Measurements from ENCODE around the gene CTF1.

- no peak for TF ChIP-seq POLR2AphosphoS5 (IDR thresholded peaks at IDR 0.05; ENCODE audit: insufficient read depth in 1 of 2, low read depth in 1 of 2)
- no peak for TF ChIP-seq CTCF (IDR thresholded peaks at IDR 0.05)
- no peak for TF ChIP-seq POLR2A (IDR thresholded peaks at IDR 0.05)
Measured at GRCh38 chr16:30858111-30858495, 38.3 kb upstream of the CTF1 start.
